IMR-90 (cell line): ENCODE data around the gene PRKACA. TPM values are rescaled to one million over a fixed set of nuclear protein-coding genes. Genes with fewer than 3 reads are reported as not detected.

Source experiments
- ATAC-seq: fragments of 200-7000 bp; cut with Tn5 transposase; 2 replicates; pipeline ENCODE4 v1.9.1; 2020; ENCODE audit warnings: low read depth, mild to moderate bottlenecking, moderate library complexity
- BruUV-seq: library from RNA; stranded (reverse); fragments of 400-500 nt; replicated peaks from 2 replicates; lab custom pipeline; 2021; lab: Mats Ljungman, UMichigan
- CTCF ChIA-PET: fragments of 300-600 bp; formaldehyde crosslinking; extraction: SDS; loops from one replicate; lab custom pipeline; 2021; ENCODE audit warnings: antibody characterized with exemption; lab: Yijun Ruan, JAX
- POLR2A ChIA-PET: fragments of 300-600 bp; sonication (Branson Sonifier 250); formaldehyde crosslinking; loops from one replicate; lab custom pipeline; 2022; ENCODE audit warnings: antibody characterized with exemption; ENCODE audit not compliant: unreplicated experiment; lab: Charles Lee
- DNase-seq: peaks from one replicate; pipeline ENCODE4 v3.0.0; 2013
- H2AFZ ChIP-seq: replicated peaks from 2 replicates; pipeline ENCODE3; 2013; ENCODE audit warnings: low read length, mild to moderate bottlenecking; ENCODE audit not compliant: poor library complexity
- H2AK5ac ChIP-seq: 2 replicates; pipeline ENCODE4 v1.6.1; 2013; ENCODE audit warnings: low read depth, low read length, inconsistent platforms
- H2AK9ac ChIP-seq: replicated peaks from 2 replicates; pipeline ENCODE3; 2013; ENCODE audit warnings: mild to moderate bottlenecking, low read depth, low read length, moderate library complexity; ENCODE audit not compliant: poor library complexity
- H2BK120ac ChIP-seq: 2 replicates; pipeline ENCODE4 v1.6.1; 2013; ENCODE audit warnings: low read depth, low read length, inconsistent platforms
- H2BK15ac ChIP-seq: 3 replicates; pipeline ENCODE4 v1.6.1; 2013; ENCODE audit warnings: low read depth, low read length, inconsistent platforms
- H2BK20ac ChIP-seq: 2 replicates; pipeline ENCODE4 v1.6.1; 2013; ENCODE audit warnings: low read depth, mild to moderate bottlenecking, inconsistent platforms, low read length, moderate library complexity
- H2BK5ac ChIP-seq: 2 replicates; pipeline ENCODE4 v1.6.1; 2013; ENCODE audit warnings: mild to moderate bottlenecking, low read depth, low read length, inconsistent platforms; ENCODE audit not compliant: poor library complexity, severe bottlenecking
- H3K14ac ChIP-seq: replicated peaks from 2 replicates; pipeline ENCODE4 v1.6.1; 2013; ENCODE audit warnings: low read depth, low read length, inconsistent platforms
- H3K18ac ChIP-seq: 2 replicates; pipeline ENCODE4 v1.6.1; 2013; ENCODE audit warnings: low read depth, low read length, control low read depth
- H3K23ac ChIP-seq: 2 replicates; pipeline ENCODE4 v1.6.1; 2013; ENCODE audit warnings: low read depth, low read length, inconsistent platforms
- H3K27ac ChIP-seq: 2 replicates; pipeline ENCODE4 v1.5.1; 2013; ENCODE audit warnings: mild to moderate bottlenecking, control low read depth, low read length; ENCODE audit not compliant: insufficient read depth
- H3K27me3 ChIP-seq: 2 replicates; pipeline ENCODE4 v1.6.1; 2013; ENCODE audit warnings: low read length; ENCODE audit not compliant: control insufficient read depth, insufficient read depth
- H3K36me3 ChIP-seq: 2 replicates; pipeline ENCODE4 v1.6.1; 2013; ENCODE audit warnings: low read length, mixed read lengths; ENCODE audit not compliant: control insufficient read depth, insufficient read depth
- H3K4ac ChIP-seq: 2 replicates; pipeline ENCODE4 v1.6.1; 2013; ENCODE audit warnings: low read depth, low read length, inconsistent platforms
- H3K4me1 ChIP-seq: 2 replicates; pipeline ENCODE4 v1.6.1; 2013; ENCODE audit warnings: low read length, mixed read lengths; ENCODE audit not compliant: control insufficient read depth, insufficient read depth
- H3K4me2 ChIP-seq: 2 replicates; pipeline ENCODE4 v1.6.1; 2013; ENCODE audit warnings: low read depth, mild to moderate bottlenecking, control low read depth, low read length, moderate library complexity
- H3K4me3 ChIP-seq: 2 replicates; pipeline ENCODE4 v1.5.1; 2013; ENCODE audit warnings: low read depth, mild to moderate bottlenecking, control low read depth, low read length, moderate library complexity; ENCODE audit not compliant: insufficient read depth
- H3K56ac ChIP-seq: 2 replicates; pipeline ENCODE4 v1.6.1; 2013; ENCODE audit warnings: low read length, inconsistent platforms; ENCODE audit not compliant: insufficient read depth; ENCODE audit errors: extremely low read depth
- H3K79me1 ChIP-seq, 2 experiments: 2 replicates each; pipeline ENCODE4 v1.6.1; 2013; ENCODE audit warnings: low read length in 2 of 2, inconsistent platforms in 1 of 2, low read depth in 1 of 2
- H3K9ac ChIP-seq: 2 replicates; pipeline ENCODE4 v1.6.1; 2013; ENCODE audit warnings: low read depth, low read length, control low read depth
- H3K9me1 ChIP-seq: 2 replicates; pipeline ENCODE4 v1.6.1; 2013; ENCODE audit warnings: low read length, inconsistent platforms; ENCODE audit not compliant: insufficient read depth
- H3K9me3 ChIP-seq: 2 replicates; pipeline ENCODE4 v1.6.1; 2013; ENCODE audit warnings: low read length; ENCODE audit not compliant: control insufficient read depth, insufficient read depth
- H4K20me1 ChIP-seq: 2 replicates; pipeline ENCODE4 v1.6.1; 2013; ENCODE audit warnings: low read length, inconsistent platforms; ENCODE audit not compliant: insufficient read depth
- H4K5ac ChIP-seq: 2 replicates; pipeline ENCODE4 v1.6.1; 2013; ENCODE audit warnings: mild to moderate bottlenecking, low read depth, low read length, control low read depth
- H4K8ac ChIP-seq, 2 experiments: 2 replicates each; pipeline ENCODE4 v1.6.1; 2013; ENCODE audit warnings: low read depth in 2 of 2, low read length in 2 of 2, control low read depth in 1 of 2, inconsistent platforms in 1 of 2
- H4K91ac ChIP-seq: 2 replicates; pipeline ENCODE4 v1.6.1; 2013; ENCODE audit warnings: low read depth, low read length, inconsistent platforms; ENCODE audit not compliant: insufficient read depth
- BHLHE40 ChIP-seq: fragments of 150-350 bp; IDR thresholded peaks from 2 replicates; pipeline ENCODE4 v1.6.1; 2016; ENCODE audit warnings: mild to moderate bottlenecking, low read depth, low read length
- CEBPB ChIP-seq: IDR thresholded peaks from 2 replicates; pipeline ENCODE4 v1.6.1; 2012; ENCODE audit warnings: low read depth, low read length, improper control_type of control experiment
- CHD1 ChIP-seq: IDR thresholded peaks from 2 replicates; pipeline ENCODE4 v1.6.1; 2012; ENCODE audit warnings: low read depth, low read length, improper control_type of control experiment
- FOS ChIP-seq: fragments of 150-350 bp; IDR thresholded peaks from 2 replicates; pipeline ENCODE4 v1.6.1; 2016; ENCODE audit warnings: low read depth, low read length
- MAFK ChIP-seq: IDR thresholded peaks from 2 replicates; pipeline ENCODE4 v1.6.1; 2012; ENCODE audit warnings: low read depth, low read length, improper control_type of control experiment
- MAZ ChIP-seq: IDR thresholded peaks from 2 replicates; pipeline ENCODE4 v1.6.1; 2012; ENCODE audit warnings: low read depth, mild to moderate bottlenecking, low read length, improper control_type of control experiment, moderate library complexity, borderline replicate concordance
- MXI1 ChIP-seq: IDR thresholded peaks from 2 replicates; pipeline ENCODE4 v1.6.1; 2012; ENCODE audit warnings: low read depth, mild to moderate bottlenecking, low read length, moderate library complexity, borderline replicate concordance
- NFE2L2 ChIP-seq: fragments of 150-350 bp; IDR thresholded peaks from 2 replicates; pipeline ENCODE4 v1.6.1; 2016; ENCODE audit warnings: low read depth, mild to moderate bottlenecking, low read length
- POLR2A ChIP-seq: IDR thresholded peaks from 2 replicates; pipeline ENCODE4 v1.6.1; 2012; ENCODE audit warnings: mild to moderate bottlenecking, low read depth, low read length
- RAD21 ChIP-seq: IDR thresholded peaks from 2 replicates; pipeline ENCODE4 v1.6.1; 2012; ENCODE audit warnings: low read length, improper control_type of control experiment
- RFX5 ChIP-seq: IDR thresholded peaks from 2 replicates; pipeline ENCODE4 v1.8.0; 2012; ENCODE audit warnings: low read depth, mild to moderate bottlenecking, low read length, moderate library complexity
- SMC3 ChIP-seq: fragments of 150-350 bp; IDR thresholded peaks from 2 replicates; pipeline ENCODE4 v1.6.1; 2016; ENCODE audit warnings: low read depth, mild to moderate bottlenecking, antibody characterized with exemption, low read length, moderate library complexity
- WGBS, 2 experiments: methylation state at CpG; one replicate each; pipeline versions ENCODE4 v1.1.5 to v1.1.7; 2013; ENCODE audit warnings: missing lambda C conversion rate in 2 of 2; ENCODE audit not compliant: insufficient read length in 1 of 2; ENCODE audit errors: extremely low coverage in 2 of 2; 5-methylcytosine and 5-hydroxymethylcytosine counted together
- dilution Hi-C: fragments of 300-500 bp; cut with HindIII; formaldehyde crosslinking; loops from one replicate; pipeline ENCODE4 v1.14.3; 2018; ENCODE audit warnings: low sequenced_read_pairs; ENCODE audit not compliant: unreplicated experiment
- in situ Hi-C: fragments of 300-500 bp; cut with MboI; formaldehyde crosslinking; loops from 3 replicates; pipeline ENCODE4 v1.14.3; 2019; ENCODE audit warnings: low sequenced_read_pairs, inconsistent platforms, mixed read lengths
- intact Hi-C: fragments of 100-400 bp; cut with micrococcal nuclease; formaldehyde crosslinking; loops from 2 replicates; pipeline ENCODE4 v1.10.0; 2022
- polyA plus RNA-seq, 3 experiments: library from polyadenylated mRNA; depleted of rRNA; stranded (reverse); fragments of >200 nt; gene quantifications; 2 replicates each; pipeline ENCODE4 v1.2.3, GENCODE V29; 2012; ENCODE audit warnings: low replicate concordance in 1 of 3
- total RNA-seq: library from RNA; depleted of rRNA; stranded (reverse); fragments of >200 nt; gene quantifications from 2 replicates; pipeline ENCODE4 v1.2.3, GENCODE V29; 2012
- TF ChIP-seq, protein P1 (sequence below): conservative IDR thresholded peaks from 2 replicates; pipeline ENCODE4 v1.5.1; 2012; ENCODE audit warnings: mild to moderate bottlenecking, low read depth, low read length, improper control_type of control experiment
- TF ChIP-seq, protein P2 (sequence below): fragments of 150-350 bp; IDR thresholded peaks from 2 replicates; pipeline ENCODE4 v1.6.1; 2017; ENCODE audit warnings: mild to moderate bottlenecking, antibody characterized with exemption, low read length, low read depth
- TF ChIP-seq, protein P3 (sequence below): fragments of 150-350 bp; IDR thresholded peaks from 2 replicates; pipeline ENCODE4 v1.6.1; 2016; ENCODE audit warnings: low read depth, mild to moderate bottlenecking, low read length, moderate library complexity, borderline replicate concordance

PRKACA gene
- total and polyA plus RNA-seq, 2 of the 4 experiments (the other 2 are of a cell fraction): 18.1 to 94.5 TPM

DNA sequence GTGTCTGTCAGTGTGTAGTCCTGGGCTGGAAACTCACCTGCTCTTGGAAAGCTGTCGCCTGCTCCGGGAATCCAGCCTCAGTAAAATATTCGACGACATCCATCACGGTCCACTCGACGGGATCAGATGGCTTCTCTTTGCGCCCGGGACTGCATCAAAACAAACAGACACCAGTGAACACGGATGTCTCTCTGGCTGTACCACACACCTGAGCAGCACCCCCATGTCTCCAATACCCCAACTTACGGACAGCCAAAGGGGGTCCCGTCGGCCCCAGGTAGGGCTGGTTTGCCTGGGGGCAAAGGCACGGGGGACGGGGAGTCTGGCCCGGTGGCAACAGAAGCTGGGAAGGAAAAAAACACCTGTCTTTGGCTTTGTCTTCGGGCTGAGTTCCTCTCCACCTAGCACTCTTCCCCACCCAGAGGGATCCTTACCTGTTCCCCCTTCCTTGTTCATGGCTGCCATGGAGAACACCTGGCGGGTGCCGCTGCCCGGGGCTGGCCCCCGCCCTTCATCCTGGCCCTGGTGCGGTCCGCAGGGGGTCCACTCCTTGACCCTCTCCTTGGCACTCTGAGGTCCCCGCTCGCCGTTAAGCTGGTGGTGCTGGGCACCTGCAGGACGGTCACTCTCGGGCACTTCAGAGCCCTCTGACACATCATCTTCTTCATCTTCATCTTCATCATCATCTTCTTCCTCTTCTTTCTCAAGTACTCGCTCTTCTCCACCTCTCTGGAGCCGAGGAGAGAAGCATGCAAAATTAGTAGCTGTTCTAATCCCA is 28.7 kb downstream of the PRKACA start:
- ChIA-PET CTCF (no interaction called here), POLR2A (no interaction called here)
- Histone ChIP-seq H2BK120ac (no peak overlapping the region), H3K9me3 (peaks cover 8% of the 10 kb centered on the region), H4K91ac (no peak overlapping the region), H3K79me1 (peaks cover 0 to 6% of the 10 kb centered on the region in 2 experiments; a peak in 2 of 4 replicates), H3K23ac (peak overlapping the region; percentile 80; the same call in 1 of the 2 replicates), H3K27ac (no peak overlapping the region), H4K5ac (no peak overlapping the region), H3K18ac (no peak overlapping the region), H2BK15ac (no peak overlapping the region), H3K14ac (0 out of 2 replicates have a peak overlapping the region, but pooled peaks have one; percentile 70), H3K9me1 (no peaks in the 10 kb centered on the region), H3K56ac (peak overlapping the region; percentile 16; the same call in 1 of the 2 replicates), H3K9ac (peak overlapping the region; percentile 23; the same call in 1 of the 2 replicates), H3K4me1 (no peaks in the 10 kb centered on the region), H3K27me3 (no peaks in the 10 kb centered on the region), H2AFZ (no peak overlapping the region), H2BK20ac (no peak overlapping the region), H3K4ac (no peak overlapping the region), H2AK5ac (peak overlapping the region; percentile 37; the same call in 1 of the 2 replicates), H3K36me3 (peaks cover 12% of the 10 kb centered on the region), H4K20me1 (peaks cover 7% of the 10 kb centered on the region), H2BK5ac (no peak overlapping the region), H2AK9ac (peak overlapping the region; percentile 75), H4K8ac (no peak overlapping the region), H3K4me2 (peak overlapping the region; percentile 63), H3K4me3 (peak overlapping the region; percentile 62)
- no peak for DNase-seq
- WGBS, 2 experiments: 82% methylated on average over 15 of the region's 30 CpGs; no CpG with 5 or more reads in 1 of the 2 experiments
- no TSS peak for BruUV-seq
- no peak for ATAC-seq
- in situ Hi-C loops: loop anchor here (25.0 kb wide), 1 partner anchor 327 kb away; the partner anchor contains the start of genes C19orf53 and MRI1
- dilution Hi-C loops: no loop called here
- intact Hi-C loops: no loop called here
- no peak for TF ChIP-seq FOS
- no peak for TF ChIP-seq BHLHE40
- TF ChIP-seq RFX5: no peak
- TF ChIP-seq, protein P1, sequence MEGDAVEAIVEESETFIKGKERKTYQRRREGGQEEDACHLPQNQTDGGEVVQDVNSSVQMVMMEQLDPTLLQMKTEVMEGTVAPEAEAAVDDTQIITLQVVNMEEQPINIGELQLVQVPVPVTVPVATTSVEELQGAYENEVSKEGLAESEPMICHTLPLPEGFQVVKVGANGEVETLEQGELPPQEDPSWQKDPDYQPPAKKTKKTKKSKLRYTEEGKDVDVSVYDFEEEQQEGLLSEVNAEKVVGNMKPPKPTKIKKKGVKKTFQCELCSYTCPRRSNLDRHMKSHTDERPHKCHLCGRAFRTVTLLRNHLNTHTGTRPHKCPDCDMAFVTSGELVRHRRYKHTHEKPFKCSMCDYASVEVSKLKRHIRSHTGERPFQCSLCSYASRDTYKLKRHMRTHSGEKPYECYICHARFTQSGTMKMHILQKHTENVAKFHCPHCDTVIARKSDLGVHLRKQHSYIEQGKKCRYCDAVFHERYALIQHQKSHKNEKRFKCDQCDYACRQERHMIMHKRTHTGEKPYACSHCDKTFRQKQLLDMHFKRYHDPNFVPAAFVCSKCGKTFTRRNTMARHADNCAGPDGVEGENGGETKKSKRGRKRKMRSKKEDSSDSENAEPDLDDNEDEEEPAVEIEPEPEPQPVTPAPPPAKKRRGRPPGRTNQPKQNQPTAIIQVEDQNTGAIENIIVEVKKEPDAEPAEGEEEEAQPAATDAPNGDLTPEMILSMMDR: no peak
- no peak for TF ChIP-seq CEBPB
- TF ChIP-seq NFE2L2: no peak
- TF ChIP-seq MAZ: no peak
- no peak for TF ChIP-seq RAD21
- TF ChIP-seq, protein P2, sequence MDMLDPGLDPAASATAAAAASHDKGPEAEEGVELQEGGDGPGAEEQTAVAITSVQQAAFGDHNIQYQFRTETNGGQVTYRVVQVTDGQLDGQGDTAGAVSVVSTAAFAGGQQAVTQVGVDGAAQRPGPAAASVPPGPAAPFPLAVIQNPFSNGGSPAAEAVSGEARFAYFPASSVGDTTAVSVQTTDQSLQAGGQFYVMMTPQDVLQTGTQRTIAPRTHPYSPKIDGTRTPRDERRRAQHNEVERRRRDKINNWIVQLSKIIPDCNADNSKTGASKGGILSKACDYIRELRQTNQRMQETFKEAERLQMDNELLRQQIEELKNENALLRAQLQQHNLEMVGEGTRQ: no peak
- no peak for TF ChIP-seq SMC3
- no peak for TF ChIP-seq CHD1
- TF ChIP-seq POLR2A: no peak
- no peak for TF ChIP-seq MXI1
- TF ChIP-seq, protein P3, sequence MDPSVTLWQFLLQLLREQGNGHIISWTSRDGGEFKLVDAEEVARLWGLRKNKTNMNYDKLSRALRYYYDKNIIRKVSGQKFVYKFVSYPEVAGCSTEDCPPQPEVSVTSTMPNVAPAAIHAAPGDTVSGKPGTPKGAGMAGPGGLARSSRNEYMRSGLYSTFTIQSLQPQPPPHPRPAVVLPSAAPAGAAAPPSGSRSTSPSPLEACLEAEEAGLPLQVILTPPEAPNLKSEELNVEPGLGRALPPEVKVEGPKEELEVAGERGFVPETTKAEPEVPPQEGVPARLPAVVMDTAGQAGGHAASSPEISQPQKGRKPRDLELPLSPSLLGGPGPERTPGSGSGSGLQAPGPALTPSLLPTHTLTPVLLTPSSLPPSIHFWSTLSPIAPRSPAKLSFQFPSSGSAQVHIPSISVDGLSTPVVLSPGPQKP: no peak
- no peak for TF ChIP-seq MAFK
